COLO668 (cell line): Measurements from ENCODE around the gene DMRT3.

ENCODE experiments used
- DNase-seq: peaks from one replicate; lab custom pipeline; 2025; ENCODE audit not compliant: unreplicated experiment; lab: John Stamatoyannopoulos, UW

DMRT3 gene

GRCh38 chr9:976258-976942, at the start of gene DMRT3:
Gene DMRT3 (plus strand): TSS chr9:976655. CDS start chr9:977002, 347 bp downstream.
- DNase-seq, result peak; percentile 69

DNA sequence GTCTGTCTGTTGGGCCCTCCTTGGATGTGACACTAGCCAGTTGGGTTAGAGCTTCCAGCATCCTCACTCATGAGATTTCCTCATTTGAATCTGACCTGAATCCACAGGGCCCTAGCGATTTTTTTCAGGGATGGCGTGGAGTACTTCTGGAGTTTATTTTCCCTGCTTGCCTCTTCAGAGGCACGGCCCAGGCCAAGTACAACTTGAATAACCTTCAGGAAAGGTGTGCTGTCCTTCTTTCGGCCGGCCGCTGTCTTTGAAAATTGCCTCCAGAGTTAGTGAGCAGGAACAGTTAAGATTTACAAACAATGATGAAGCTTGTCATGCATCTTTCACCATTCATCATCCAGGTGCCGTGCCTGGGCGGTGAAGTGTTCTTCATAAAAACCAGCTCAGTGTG, 49.5 kb upstream of the DMRT3 start:
- DNase-seq, result no peak

- peak; percentile 14 for DNase-seq
Observed at GRCh38 chr9:928363-929042, 48.0 kb upstream of the DMRT3 start.

GRCh38 chr9:929719-930118, 46.7 kb upstream of the DMRT3 start:
- no peak for DNase-seq

- no peak for DNase-seq
Observed at GRCh38 chr9:933356-933755, 43.1 kb upstream of the DMRT3 start.

DNA sequence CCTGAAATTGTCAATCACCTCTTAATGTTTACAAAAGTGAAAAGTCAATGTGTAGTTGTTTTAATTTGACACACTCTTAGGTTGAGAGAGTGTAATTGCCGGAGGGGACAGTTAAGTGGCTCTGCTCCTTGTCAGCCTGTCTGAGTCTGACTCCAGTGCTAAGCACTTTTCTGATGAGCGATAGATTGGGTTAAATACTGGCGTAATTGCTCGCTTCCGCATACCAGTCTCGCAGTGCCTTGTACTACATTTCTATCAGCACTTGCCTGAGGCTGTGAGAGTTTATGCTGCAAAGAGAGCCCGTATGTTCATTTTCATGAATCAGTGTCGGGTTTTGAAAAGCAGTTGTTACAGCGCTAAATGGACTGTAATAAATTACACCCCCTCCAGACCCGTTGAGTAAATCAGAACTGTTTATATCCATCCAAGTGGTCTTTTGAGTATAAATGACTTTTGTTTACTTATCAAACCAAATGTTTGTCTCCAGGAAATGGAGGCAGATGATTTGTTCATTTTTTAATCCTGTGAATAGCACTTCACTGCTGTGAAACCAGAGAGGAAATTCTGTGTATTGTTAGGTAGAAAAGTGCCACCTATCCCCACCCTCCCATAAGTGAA, 41.0 kb upstream of the DMRT3 start:
- DNase-seq, result peak; percentile 31

DNA sequence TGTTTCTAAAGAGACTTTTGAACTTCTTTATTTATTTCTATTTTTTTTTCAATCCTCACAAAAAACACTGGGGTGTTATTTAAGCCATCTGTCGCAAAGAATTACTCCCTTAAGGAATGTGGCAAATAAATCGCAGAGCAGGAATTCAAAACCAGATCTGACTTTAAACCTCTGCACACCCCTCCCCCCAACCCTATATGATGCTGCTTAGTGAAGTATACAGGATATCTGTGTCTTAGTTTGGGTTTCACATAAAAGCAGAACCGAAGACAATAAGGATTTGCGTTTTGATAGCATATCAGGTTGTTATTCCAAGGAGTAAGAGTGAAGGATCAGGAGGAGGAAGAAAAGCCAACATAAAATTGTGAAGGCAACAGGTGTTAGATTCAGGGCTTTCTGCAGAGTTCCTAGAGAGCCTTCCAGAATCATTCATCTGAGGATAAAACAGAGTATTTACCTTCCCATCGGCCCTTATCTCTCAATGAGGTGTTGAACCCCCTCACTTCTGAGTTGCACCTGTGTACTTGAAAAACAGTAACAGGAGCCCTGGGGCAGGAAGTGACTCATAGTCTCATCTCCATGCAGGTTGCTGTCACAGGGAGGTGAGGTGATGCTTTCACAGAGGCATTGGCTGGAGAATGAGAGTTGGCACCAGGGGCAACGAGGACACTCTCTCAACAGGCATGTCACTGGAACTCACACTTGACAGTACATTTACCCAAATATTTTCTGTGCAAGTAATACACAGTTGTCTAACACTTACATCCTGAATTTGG, 33.5 kb upstream of the DMRT3 start:
- DNase-seq, result peak; percentile 82

DNA sequence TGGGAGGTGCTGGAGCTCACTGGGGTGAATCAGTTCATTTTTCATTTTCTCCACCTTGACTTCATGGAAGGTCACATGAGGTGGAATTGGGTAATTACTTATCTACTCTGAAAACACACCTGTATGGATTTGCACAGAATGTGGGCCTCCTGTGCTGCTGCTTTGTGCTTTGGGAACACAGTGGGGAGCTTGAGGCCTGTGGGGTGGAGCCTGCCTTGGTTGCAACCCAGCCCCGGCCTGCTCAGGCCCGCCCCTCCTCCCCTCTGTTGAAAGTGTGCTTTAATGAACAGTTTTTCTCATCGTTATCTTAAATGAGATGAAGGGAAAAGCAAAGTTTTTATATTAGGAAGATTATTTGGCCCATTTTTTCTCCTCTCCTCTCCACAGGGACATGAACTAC, 28.5 kb upstream of the DMRT3 start:
- DNase-seq, result no peak

DNA sequence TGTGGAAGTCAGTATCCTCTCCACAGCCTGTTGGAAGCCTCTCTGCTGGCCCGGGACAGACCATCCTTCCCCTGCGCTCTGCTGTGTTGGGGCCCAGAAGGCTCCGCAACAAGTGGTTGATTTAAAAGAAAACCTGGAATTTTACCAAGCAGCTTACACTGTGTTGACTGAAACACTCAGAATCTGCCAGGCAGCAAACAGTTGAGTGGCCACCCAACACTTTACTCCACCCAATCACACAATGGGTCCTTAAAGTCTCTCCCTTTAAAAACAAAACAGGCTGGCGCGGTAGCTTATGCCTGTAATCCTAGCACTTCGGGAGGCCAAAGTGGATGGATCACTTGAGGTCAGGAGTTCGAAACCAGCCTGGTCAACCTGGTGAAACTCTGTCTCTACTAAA, 28.0 kb upstream of the DMRT3 start:
- DNase-seq, result no peak

DNA sequence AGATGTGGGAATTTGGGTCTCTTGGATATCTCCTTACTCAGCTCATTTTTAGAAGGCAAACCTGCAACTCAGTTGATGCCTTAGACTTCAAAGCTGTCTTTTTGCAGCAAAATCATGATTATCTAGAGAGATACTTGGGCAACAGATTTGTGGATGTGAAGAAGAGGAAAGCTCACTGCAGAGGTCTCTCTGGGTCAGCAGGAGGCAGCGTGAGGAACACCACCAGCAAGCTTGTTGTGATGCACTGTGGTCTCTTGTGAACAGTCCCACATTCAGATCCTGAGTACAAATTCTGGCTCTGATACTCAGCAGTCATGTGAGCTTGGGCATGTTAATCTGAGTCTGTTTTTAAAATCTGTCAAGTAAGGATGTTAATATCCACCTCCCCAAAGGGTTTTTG, 26.3 kb upstream of the DMRT3 start:
- DNase-seq, result no peak

DNA sequence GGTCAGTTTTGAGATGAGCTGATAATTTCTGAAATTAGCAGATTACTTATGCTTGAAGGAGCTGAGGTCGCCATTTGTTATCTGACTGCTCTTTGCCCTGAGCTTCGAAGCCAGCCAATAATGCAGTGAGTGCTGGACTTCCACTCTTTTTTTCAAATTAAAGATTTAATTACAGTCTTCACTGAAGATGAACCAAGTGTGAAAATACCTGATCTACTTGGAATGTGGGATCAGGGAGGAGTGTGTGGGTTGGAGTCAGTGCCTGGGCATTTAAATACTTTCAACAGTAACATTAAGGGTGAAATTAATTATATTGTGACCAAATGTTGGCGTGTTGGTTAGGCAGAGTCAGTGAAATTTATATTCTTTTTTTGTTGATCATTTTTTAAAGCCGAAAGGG, 23.9 kb upstream of the DMRT3 start:
- no peak for DNase-seq

GRCh38 chr9:959105-959504, 17.4 kb upstream of the DMRT3 start:
- no peak for DNase-seq

GRCh38 chr9:959914-960313, 16.5 kb upstream of the DMRT3 start:
- DNase-seq, result peak; percentile 19

GRCh38 chr9:962023-962422, 14.4 kb upstream of the DMRT3 start:
- DNase-seq, result no peak

DNA sequence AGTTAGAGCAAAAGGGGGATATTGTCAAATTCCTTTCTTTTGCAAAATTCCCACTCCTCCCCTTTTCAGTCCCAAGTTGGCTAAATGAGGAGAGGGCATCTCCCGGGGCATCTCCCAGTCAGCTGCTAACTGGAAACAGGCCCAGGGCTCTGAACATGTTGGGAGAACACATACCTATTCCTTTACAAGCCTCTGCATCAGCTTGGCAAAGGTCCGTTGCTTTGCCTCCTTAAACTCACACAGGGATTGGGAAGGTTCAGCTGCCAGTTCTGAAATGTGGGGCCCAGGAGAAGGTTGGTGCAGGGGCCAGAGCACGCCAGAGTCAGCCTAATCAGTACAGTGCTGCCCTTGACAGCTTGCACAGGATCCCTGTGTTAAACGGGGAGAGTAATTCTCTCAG, 11.0 kb upstream of the DMRT3 start:
- no peak for DNase-seq

- no peak for DNase-seq
Observed at GRCh38 chr9:966870-967269, 9.6 kb upstream of the DMRT3 start.

DNA sequence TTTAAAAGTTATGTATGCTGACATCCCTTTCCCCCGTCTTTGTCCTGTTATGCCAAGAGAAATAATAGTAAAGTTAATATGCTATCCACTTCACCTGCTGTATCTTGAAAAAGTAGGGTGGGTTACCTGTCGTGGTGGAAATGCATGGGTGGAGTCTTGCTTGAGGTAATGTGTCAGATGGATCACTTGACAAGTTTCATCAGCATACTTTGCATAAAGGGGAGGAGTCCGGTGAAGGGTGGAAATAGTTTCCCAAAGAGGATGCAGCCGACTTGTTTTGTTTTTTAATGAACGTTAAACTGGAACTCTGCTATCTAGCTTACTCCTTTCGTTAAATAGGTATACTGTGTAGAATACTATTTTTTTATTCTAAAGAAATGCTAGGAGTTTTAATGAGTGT, 9.0 kb upstream of the DMRT3 start:
- no peak for DNase-seq

DNA sequence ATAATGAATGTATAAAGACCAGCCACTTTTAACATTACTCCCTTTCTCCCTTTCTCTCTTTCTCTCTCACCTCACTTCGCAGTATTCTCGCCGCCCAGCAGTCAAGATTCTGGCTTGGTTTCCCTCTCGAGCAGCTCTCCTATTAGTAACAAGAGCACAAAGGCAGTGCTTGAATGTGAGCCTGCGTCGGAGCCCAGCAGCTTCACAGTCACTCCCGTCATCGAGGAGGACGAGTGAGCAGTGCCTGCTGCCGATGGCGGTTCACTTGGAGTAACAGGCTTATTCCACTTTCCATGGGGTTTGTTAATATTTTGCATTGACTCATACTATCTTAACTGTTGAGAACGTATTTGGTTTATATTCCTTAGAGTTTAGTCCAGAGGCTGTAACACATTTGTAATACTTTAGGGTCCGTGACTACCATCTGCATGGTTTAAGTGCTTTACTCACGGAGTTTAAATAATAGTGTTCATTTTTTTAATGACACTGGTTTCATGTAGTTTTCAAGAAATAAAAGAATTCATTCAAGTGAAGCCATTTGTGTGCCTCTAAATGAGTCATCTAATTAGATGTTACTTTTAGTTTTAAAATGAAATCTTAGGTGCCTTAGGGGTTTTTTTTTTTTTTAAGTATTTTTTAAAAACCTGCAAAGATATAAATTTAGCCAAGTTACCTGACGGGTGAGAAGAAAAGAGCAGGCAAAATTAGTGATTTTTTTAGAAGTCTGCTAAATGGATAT, 8.4 kb upstream of the DMRT3 start:
- no peak for DNase-seq

DNA sequence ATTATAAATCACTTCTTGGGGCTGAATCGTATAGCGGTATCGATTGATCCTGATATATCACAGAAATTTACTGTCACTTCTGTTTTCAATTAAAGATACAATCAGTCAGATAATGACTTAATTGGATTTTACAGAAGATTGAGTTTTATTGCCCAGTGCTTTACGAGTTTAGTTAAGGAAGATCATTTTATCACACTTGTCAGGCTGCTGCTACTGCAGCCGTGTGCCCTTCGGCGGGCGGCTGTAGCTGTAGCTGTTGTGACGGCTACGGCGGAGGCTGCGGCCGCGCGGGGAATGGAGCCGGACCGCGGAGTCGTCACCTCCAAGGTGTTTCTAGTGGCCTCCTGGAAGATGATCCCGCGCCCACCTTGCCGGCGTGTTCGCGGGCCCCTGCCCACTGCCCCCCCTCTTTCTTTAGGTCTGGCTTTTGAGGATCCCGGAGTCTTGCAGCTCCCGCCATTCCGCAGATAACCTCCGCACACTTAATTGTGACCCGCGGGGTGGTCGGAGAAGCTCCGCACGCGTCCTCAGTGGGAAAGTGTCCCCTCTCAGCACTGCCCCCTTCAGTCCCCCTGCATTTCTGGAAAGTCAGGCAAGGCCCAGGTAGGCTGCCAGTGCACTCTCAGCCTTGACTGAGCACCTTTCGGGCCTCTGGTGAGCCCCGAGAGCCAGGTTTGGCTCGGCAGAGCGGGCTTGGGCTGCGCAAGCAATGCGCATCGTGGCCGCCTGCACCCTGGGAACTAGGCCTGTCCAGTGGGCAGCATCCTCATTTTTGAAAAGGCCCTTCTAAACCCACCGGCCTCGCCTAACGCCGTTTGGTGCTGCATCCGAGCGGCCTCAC, 6.9 kb upstream of the DMRT3 start:
- DNase-seq, result no peak
